ENCODE measurements around the gene TET2. TPM values are rescaled to one million over a fixed set of nuclear protein-coding genes. Genes with fewer than 3 reads are reported as not detected.

TET2 gene
- total RNA-seq, 3 donors from 2014 or later, result 29.0 to 36.3 (median 31.0) TPM

DNA sequence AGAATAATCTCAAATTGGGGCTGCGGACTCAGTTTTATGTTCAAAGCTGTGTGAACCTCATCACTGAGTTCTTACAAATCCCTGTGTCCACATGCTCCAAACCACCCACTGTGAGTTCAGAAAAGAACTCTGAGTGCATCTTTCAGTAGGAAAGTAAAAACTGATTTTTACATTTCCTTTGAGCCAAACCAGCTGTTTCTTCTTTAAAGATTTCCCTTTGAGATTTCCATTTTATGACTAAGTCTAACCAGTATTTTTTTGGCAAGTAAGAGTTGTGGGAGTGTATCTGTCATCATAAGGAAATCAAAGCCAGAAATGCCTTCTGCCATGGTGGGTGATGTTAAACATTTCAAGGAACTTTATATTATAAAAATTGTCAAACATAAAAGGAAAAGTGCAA, 100.0 kb downstream of the TET2 start:
- H3K4me1 ChIP-seq (ENCODE audit: low read depth), result no peaks in the 10 kb centered on the region
- intact Hi-C loops (cut with DNase I, micrococcal nuclease), result no loop called here
- TF ChIP-seq, protein P1, sequence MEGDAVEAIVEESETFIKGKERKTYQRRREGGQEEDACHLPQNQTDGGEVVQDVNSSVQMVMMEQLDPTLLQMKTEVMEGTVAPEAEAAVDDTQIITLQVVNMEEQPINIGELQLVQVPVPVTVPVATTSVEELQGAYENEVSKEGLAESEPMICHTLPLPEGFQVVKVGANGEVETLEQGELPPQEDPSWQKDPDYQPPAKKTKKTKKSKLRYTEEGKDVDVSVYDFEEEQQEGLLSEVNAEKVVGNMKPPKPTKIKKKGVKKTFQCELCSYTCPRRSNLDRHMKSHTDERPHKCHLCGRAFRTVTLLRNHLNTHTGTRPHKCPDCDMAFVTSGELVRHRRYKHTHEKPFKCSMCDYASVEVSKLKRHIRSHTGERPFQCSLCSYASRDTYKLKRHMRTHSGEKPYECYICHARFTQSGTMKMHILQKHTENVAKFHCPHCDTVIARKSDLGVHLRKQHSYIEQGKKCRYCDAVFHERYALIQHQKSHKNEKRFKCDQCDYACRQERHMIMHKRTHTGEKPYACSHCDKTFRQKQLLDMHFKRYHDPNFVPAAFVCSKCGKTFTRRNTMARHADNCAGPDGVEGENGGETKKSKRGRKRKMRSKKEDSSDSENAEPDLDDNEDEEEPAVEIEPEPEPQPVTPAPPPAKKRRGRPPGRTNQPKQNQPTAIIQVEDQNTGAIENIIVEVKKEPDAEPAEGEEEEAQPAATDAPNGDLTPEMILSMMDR (IDR thresholded peaks at IDR 0.05), result no peak
- no peak overlapping the region for H3K4me3 ChIP-seq
- H3K36me3 ChIP-seq (ENCODE audit: low read depth), result no peaks in the 10 kb centered on the region
- DNase-seq (no peak), ATAC-seq (no peak)
- H3K9me3 ChIP-seq, result no peaks in the 10 kb centered on the region

DNA sequence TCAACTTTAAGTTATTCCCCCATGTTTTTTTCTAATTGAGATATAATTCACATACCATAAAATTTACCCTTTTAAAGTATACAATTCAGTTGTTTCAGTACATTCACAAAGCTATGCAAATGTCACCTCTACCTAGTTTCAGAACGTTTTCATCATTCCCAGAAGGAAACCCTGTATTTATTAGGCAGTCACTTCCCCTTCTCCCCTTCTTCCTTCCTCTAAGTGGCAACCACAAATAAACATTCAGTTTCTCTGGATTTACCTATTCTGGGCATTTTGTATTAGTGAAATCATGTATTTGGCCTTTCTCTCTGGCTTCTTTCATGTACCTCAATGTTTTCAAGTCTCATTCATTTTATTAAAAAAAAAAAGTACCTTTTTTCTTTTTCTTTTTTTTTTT, 101.9 kb downstream of the TET2 start:
- no peak for DNase-seq
- peaks cover 4% of the 10 kb centered on the region for H3K9me3 ChIP-seq
- intact Hi-C loops (cut with DNase I, micrococcal nuclease), result no loop called here
- ATAC-seq, result no peak
- no peaks in the 10 kb centered on the region for H3K36me3 ChIP-seq (ENCODE audit: low read depth)
- H3K4me3 ChIP-seq, result no peak overlapping the region
- TF ChIP-seq, protein P1 (IDR thresholded peaks at IDR 0.05), result no peak
- no peaks in the 10 kb centered on the region for H3K4me1 ChIP-seq (ENCODE audit: low read depth)

DNA sequence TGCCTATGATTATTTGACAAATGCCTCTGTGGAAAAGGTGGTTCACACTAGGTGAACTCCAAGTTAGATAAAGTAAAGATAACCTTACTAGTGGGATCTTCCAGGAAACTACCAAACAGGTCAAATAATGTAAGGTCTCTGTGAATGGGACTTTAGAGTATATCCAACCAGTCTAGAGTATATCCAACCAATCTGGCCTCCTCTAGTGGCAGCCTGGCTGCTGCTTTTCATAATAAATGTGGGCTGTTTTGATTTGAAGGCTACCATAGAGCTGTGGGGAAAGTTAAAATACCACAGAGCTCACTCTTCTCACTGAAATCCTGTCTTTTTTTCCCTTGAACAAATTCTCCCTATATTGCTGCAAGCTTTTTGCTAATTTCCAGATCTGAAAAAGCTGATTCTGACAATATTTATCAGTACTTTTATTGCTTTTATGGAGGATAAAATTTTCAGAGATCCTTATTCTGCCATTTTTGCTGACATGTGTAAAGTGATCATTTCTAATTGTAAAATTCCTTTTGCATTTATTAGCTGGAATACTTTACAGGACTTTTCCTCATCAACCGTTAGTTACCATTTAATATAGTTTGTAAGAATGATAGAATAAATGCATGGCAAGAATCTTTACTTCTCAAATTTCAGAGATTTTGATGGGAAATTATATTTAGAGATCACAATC, 111.3 kb downstream of the TET2 start:
- ATAC-seq, result no peak
- intact Hi-C loops (cut with DNase I, micrococcal nuclease), result no loop called here

DNA sequence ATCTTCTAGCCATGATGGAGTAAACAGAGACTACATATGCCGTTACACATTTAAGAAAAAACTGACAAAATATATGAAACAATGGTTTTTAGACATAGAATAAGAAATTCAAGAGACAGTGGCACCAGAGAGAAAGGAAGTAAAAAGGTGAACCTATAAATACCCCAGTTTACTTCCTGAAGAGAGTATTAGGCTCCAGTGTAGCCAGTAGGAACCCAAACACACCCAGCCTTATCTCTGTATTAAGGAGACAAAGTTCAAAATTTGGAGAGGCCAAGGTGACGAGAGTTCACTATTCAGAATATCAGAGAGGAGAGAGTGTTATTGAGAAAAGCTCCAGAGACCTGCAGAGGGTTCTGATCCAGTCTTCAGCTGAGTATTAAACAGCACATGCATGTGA, 119.0 kb downstream of the TET2 start:
- Histone ChIP-seq H3K9me3 (no peaks in the 10 kb centered on the region), H3K4me3 (no peak overlapping the region), H3K4me1 (ENCODE audit: low read depth) (no peaks in the 10 kb centered on the region), H3K36me3 (ENCODE audit: low read depth) (no peaks in the 10 kb centered on the region)
- DNase-seq (no peak), ATAC-seq (peak; percentile 64)
- TF ChIP-seq, protein P1 (IDR thresholded peaks at IDR 0.05), result no peak
- intact Hi-C loops (cut with DNase I, micrococcal nuclease), result no loop called here

More for the DNA sequence above, 111.3 kb downstream of the TET2 start:
- Histone ChIP-seq H3K36me3 (ENCODE audit: low read depth) (no peaks in the 10 kb centered on the region), H3K4me3 (no peak overlapping the region), H3K9me3 (peaks cover 2% of the 10 kb centered on the region), H3K4me1 (ENCODE audit: low read depth) (no peaks in the 10 kb centered on the region)
- DNase-seq, result peak in 1 of 3 donors; percentile 4
- TF ChIP-seq, protein P1 (IDR thresholded peaks at IDR 0.05), result no peak

DNA sequence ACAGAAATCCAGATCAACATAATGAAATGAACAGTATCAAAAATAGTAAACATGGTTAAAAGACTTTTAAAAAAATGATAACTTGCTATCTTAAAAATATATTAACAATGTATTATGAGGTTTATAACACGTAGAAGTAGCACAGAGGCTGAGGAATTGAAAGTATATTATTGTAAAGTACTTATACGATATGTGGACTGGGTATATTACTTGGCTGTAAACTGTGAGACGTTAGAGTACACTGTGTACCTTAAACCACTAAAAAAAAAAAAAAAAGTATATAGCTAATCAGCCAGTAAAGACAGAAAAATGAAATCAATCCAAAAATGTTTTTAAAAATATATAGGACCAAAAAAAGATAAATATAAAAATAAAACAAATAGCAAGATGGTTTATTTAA, 120.6 kb downstream of the TET2 start:
- Histone ChIP-seq H3K4me1 (ENCODE audit: low read depth) (no peaks in the 10 kb centered on the region), H3K4me3 (no peak overlapping the region), H3K36me3 (ENCODE audit: low read depth) (no peaks in the 10 kb centered on the region), H3K9me3 (no peaks in the 10 kb centered on the region)
- ATAC-seq (no peak), DNase-seq (no peak)
- intact Hi-C loops (cut with DNase I, micrococcal nuclease), result no loop called here
- TF ChIP-seq, protein P1 (IDR thresholded peaks at IDR 0.05), result no peak
